Measurements from ENCODE around the gene ARSJ.
"Not testable (repeated sequence)": the region's sequence is repeated elsewhere in the genome, so short reads cannot be mapped to it uniquely, and the experiment has no call there.

Gene ARSJ

DNA sequence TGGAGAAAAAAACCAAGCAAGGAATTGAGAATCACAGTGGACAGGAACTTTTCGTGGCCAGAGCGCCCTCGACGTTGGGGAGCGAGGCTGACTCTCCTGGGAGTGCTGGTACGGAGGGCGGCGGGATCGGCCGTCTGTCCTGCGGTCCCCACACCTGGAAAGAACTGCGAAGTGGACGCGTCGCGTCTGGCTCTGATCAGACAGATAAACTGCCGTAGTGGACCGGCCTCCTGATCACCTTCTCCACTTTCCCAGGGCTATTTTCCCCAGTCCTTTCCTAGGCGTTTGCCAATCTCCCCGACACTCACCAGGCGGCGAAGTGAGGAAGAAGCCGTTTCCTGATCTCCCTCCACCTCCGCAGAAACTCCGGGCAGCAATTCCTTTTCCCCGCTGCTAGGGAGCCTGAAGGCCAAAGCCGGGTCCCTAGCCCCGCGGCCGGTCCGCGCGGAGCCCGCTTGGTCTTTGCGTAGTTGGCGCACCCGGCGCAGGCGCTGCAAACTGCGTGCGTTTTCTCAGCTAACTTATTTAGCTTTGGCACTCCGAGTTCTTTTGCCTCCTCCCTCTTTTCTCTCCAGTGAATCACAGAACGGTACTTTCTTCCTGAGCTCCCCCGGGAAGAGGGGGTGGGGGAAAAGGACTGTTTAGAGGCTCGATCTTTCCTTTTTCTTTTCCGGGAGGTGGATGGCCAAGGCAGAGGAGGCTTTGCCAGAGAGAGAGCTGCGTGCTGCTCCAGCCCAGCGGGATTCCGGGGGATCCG, at the start of gene ARSJ:
ARSJ (minus strand) TSS at position 500 of the 757 bp plus-strand sequence. CDS start 813 bp downstream, outside the sequence.
- DNase-seq, result peak in 47 of 58 donors; percentile 3 to 72 (median 30)

DNA sequence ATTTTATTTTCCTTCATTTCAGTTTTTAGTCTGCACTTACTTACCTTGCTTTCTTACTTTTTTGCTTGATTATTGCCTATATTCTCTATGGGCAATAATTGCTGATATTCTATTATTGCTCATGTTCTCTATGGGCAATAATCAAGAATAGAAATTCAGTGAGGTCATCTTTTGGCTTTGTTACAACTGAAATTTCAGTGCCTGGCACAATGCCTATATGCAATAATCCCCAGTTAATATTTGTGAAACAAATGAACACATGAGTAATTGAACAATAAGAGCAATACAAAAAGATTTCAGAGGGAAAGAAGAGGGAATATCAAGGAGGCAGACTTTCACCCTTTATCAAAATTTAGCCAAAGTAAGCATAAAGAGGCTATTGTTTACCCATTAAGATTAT, 48.6 kb upstream of the ARSJ start:
- no peak for DNase-seq

DNA sequence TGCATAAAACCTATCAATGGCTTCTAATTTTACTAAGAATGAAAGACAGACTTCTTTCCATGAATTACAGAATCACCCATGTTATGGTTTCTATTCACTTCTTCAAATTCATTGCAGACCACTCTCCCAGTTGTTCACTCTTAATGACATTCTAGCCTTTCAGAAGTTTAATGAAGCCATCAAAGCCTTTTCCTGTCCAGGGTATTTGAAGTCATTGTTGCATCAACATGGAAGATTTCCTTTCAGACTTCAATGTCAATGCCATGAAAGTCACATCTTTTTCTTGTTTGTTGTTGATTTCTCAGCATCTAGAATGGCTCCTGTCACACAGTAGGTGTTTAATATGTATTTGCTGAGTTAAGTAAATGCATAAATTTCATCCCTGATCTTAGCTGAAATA, 48.1 kb upstream of the ARSJ start:
- DNase-seq, result no peak

- DNase-seq, result no peak
These were observed 47.0 kb upstream of the ARSJ start for GRCh38 chr4:114026447-114026846.

- no peak for DNase-seq
These were observed 45.8 kb upstream of the ARSJ start for GRCh38 chr4:114025176-114025777.

DNA sequence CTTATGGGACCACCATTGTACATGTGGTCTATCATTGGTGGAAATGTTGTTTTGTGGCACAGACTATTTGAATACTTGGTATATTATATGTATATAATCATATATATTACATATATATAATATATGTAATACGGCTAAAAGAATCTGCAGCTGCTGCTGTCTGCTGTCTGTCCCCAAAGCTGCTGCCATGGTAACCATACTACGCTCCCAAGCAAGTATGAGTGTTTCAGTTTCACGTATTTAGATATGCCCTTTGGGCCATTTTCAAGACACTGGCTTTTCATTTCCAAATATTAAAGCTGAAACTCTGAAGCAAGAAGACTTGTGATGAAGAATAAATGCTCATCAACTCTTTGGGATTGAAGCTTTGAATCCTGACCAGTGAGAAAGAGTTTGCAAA, 42.0 kb upstream of the ARSJ start:
- no peak for DNase-seq

DNA sequence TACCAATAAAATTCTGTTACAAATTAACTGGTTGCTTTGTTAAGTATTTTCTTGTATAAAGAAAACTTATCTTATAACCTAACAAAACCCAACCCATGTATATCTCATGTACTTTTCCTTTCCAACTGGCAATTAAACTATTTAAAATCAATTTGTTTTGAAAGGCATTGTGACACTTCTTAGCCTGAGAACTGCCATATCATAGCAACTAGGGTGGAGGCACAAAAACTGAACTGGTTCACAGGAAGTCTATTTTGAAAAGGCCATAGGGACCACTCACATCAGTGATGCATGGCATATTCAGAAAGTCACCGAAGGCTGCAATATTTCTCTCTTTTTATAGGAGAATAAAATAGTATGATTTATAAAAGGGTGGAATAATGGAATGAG, 40.5 kb upstream of the ARSJ start:
- no peak for DNase-seq

DNA sequence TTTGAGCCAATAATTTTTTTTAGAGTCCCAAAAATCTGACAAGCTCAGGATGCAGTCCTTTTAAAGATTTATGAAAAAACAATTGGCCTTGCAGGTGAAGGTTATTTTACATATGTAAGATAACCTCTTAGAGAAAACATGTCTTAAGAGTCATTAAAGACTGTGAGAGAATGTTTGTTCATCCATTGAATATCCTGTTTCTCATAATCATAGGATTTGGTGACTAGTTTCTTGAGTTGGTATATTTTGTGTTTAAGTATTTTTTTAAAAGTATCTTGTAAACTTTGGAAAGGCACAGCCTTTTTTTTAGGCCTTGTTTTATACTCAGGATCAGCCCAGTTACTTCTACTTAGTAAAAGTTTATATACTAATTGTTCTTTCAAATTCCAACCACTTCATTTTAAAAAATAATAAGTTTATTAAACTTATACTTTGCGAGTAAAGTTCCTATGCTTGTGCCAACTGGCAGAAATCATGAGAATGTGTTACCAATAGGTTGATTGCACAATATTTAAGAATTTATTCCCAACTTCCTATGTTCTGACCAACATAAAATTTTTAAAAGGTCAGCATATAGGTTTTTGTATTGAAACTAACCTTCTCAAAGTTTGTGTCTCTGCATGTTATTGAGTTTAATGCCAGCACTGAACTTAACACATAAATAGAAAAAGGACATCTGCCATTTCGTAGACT, 40.0 kb upstream of the ARSJ start:
- DNase-seq, result no peak

- DNase-seq, result no peak
These were observed 37.9 kb upstream of the ARSJ start for GRCh38 chr4:114017120-114017917.

- no peak for DNase-seq
These were observed 36.0 kb upstream of the ARSJ start for GRCh38 chr4:114015444-114015899.

DNA sequence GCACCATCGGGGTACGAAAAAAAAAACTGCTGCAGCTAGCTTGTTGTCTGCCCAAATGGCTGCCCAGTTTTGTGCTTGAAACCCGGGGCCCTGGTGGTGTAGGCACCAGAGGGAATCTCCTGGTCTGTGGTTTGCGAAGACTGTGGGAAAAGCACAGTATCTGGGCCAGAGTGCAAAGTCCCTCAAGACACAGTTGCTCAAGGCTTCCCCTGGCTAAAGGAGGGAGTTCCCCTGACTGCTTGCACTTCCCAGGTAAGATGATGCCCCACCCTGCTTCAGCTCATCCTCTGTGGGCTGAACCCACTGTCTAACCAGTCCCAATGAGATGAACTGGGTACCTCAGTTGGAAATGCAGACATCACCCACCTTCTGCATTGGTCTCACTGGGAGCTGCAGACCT, 33.8 kb upstream of the ARSJ start:
- DNase-seq, result not testable (repeated sequence)

- no peak for DNase-seq
These were observed 33.3 kb upstream of the ARSJ start for GRCh38 chr4:114012749-114013148.

DNA sequence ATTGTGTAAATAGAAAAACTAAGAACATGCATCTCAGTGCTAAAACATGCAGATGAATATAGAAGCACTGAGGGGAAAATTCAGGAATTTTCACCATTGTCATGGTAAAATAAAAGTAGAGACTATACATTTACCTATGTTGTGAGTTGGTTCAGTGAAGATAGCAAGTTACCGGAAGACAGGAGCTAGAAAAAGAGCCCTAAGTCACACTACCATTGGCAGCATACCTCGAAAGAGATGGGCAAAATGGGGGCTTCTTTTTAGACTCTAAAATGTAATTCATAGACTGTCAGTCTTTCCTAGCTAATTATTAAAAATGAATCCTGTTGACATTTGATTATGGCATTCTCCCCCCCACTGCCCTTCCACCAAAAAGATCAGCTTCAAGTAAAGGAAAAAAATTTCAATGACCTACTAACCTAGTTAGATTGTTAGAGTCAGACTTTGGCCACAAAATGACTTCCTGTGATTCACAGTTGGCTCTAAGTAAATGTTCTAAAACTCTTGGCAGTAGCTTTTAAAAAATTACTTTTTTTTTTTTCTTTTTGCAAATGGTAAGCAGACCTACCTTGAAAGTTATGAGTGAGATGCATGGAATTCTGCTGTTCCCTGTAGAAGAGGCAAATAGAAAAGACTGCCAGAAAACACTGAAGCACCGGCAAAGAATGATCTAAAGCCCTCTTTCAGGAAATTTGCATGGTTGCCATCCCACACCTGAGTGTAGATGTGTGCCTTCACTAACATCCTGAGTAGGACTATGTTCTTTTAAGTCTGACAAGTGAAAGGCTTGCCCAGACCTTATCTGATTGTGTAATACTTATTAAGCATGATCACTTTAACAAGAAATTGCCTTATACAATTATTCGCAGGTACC, 26.4 kb upstream of the ARSJ start:
- no peak for DNase-seq

GRCh38 chr4:114004483-114005226, 25.2 kb upstream of the ARSJ start:
- DNase-seq, result not testable (repeated sequence)

DNA sequence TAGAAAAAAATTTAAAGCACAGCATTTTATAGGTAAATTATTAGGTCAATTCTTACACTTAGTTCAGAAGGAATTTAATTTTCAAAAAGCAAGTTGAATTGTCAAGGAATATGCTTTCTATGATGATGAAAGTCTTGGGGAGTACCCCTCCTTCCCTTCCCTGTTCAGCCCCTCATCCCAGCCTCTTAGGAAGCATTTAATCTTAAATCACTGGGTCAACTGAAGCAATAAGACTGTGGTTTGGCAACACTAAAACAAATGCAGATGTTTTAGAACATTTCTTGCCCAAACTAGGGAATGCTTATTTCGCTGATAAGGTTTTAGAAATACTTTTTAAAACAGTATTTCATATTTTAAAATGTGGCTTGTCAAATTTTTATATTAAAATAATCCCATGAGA, 19.1 kb upstream of the ARSJ start:
- no peak for DNase-seq

- no peak for DNase-seq
These were observed 18.6 kb upstream of the ARSJ start for GRCh38 chr4:113998079-113998478.

GRCh38 chr4:113997206-113997605, 17.8 kb upstream of the ARSJ start:
- no peak for DNase-seq

DNA sequence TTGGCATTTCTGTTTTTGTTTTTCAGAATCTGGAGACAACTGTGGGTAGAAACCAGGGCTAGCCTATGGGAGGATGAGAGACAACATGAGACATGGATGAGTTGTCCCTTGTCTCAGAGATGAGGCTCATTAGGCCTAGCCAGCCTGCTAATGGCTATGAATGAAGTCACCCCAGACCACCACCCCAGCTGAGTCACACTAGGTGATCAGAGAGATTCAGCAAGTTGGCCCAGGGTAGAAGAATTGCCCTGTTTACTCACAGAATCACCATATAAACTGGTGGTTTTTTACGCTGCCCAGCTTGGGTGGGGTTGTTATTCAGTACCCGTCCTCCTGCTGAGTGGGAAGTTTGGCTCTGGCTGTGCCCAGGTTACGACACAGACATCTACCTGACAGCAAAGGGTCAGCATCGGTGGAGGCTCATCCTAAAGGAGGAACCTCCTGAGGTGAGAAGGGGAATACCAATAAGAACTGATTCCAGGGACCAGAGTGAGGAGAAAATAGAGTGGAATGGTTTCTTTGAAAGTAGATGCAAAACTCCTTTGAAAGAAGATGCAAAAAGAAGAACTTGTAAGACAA, 17.2 kb upstream of the ARSJ start:
- no peak for DNase-seq

DNA sequence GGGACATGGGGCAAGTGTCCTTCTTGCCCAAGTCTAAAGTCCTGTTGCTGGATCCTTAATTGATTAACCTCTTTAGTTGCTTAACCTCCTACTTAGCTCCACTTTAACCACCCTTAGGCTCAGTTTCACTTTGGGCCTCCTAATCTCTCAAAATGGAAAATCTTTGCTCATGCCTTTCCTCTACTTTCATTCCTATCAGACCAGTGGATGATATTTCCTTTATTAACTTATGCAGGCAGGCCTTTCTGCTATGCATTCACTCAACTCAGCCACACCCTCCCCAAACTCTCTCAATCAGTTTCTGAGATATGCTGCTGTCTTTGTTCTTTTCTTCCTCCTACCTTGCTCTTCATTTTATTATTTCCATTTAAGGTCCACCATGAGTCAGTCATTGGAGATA, 14.4 kb upstream of the ARSJ start:
- DNase-seq, result no peak

All from anterior cingulate cortex (tissue), 58 donors.